BE2C (cell line): ENCODE data around the gene PEAK3.
A peak's percentile ranks its signal among the peaks of the same experiment; 100 is the strongest.

Experiments used
- DNase-seq: peaks from one replicate; pipeline ENCODE4 v3.0.0-alpha.2; 2020
- H3K27me3 ChIP-seq: fragments of 250-450 bp; sonication (Bioruptor Pico); 2 replicates; pipeline ENCODE4 v1.5.1; 2020; ENCODE audit warnings: mild to moderate bottlenecking
- H3K36me3 ChIP-seq: fragments of 250-450 bp; sonication (Bioruptor Pico); 2 replicates; pipeline ENCODE4 v1.5.1; 2020; ENCODE audit warnings: mild to moderate bottlenecking
- H3K4me1 ChIP-seq: fragments of 250-450 bp; sonication (Bioruptor Pico); 2 replicates; pipeline ENCODE4 v1.5.1; 2020
- H3K4me3 ChIP-seq: 2 replicates; pipeline ENCODE4 v1.5.1; 2011; ENCODE audit warnings: low read depth, low read length
- H3K9me3 ChIP-seq: fragments of 250-450 bp; sonication (Bioruptor Pico); 2 replicates; pipeline ENCODE4 v1.5.1; 2020
- TF ChIP-seq, protein P1 (sequence below): IDR thresholded peaks from 2 replicates; pipeline ENCODE4 v1.5.1; 2012; ENCODE audit warnings: mild to moderate bottlenecking, low read depth, low read length

Gene PEAK3

GRCh38 chr19:2305452-2306280 lies 23.7 kb upstream of the PEAK3 start:
- Histone ChIP-seq H3K27me3 (peaks cover 15% of the 10 kb centered on the region), H3K4me1 (peaks cover 4% of the 10 kb centered on the region; the same call in 1 of the 2 replicates), H3K9me3 (no peaks in the 10 kb centered on the region), H3K4me3 (no peak overlapping the region), H3K36me3 (no peaks in the 10 kb centered on the region)
- TF ChIP-seq, protein P1, sequence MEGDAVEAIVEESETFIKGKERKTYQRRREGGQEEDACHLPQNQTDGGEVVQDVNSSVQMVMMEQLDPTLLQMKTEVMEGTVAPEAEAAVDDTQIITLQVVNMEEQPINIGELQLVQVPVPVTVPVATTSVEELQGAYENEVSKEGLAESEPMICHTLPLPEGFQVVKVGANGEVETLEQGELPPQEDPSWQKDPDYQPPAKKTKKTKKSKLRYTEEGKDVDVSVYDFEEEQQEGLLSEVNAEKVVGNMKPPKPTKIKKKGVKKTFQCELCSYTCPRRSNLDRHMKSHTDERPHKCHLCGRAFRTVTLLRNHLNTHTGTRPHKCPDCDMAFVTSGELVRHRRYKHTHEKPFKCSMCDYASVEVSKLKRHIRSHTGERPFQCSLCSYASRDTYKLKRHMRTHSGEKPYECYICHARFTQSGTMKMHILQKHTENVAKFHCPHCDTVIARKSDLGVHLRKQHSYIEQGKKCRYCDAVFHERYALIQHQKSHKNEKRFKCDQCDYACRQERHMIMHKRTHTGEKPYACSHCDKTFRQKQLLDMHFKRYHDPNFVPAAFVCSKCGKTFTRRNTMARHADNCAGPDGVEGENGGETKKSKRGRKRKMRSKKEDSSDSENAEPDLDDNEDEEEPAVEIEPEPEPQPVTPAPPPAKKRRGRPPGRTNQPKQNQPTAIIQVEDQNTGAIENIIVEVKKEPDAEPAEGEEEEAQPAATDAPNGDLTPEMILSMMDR = no peak
- DNase-seq = peak; percentile 8

- peak; percentile 8 for DNase-seq
- Histone ChIP-seq H3K4me1 (no peaks in the 10 kb centered on the region), H3K9me3 (no peaks in the 10 kb centered on the region), H3K27me3 (peaks cover 13% of the 10 kb centered on the region), H3K36me3 (no peaks in the 10 kb centered on the region), H3K4me3 (no peak overlapping the region)
- TF ChIP-seq, protein P1 = no peak
Measured at GRCh38 chr19:2303211-2303798, 21.3 kb upstream of the PEAK3 start.

GRCh38 chr19:2302319-2303210 lies 20.6 kb upstream of the PEAK3 start:
- peak; percentile 12 for DNase-seq
- TF ChIP-seq, protein P1 = no peak
- H3K4me3 ChIP-seq = no peak overlapping the region
- no peaks in the 10 kb centered on the region for H3K9me3 ChIP-seq
- H3K36me3 ChIP-seq = no peaks in the 10 kb centered on the region
- no peaks in the 10 kb centered on the region for H3K4me1 ChIP-seq
- H3K27me3 ChIP-seq = peaks cover 8% of the 10 kb centered on the region

DNA sequence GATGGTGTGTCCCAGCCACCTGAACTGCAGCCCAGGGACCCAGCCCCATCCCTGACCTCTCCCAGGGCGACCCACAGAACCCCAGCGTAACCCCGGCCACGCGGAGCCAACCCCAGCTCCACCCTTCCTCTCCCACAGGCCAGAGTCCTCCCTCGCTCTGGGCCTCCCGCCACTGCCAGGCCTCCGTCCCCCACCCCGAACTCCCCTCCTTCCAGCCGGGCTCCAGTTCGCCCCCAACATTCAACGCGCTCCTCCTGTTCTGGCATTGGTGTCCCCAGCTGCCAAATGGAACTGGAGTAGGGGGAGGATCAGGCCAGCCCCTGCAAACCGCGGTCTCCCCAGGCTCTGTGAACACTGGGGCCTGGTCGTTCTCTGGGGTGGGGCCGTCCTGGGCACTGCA lies 18.6 kb upstream of the PEAK3 start:
- H3K4me1 ChIP-seq = peaks cover 3% of the 10 kb centered on the region
- no peaks in the 10 kb centered on the region for H3K36me3 ChIP-seq
- DNase-seq = no peak
- TF ChIP-seq, protein P1 = no peak
- H3K4me3 ChIP-seq = no peak overlapping the region
- H3K9me3 ChIP-seq = no peaks in the 10 kb centered on the region
- H3K27me3 ChIP-seq = peaks cover 5% of the 10 kb centered on the region; the same call in 1 of the 2 replicates

- DNase-seq = no peak
- no peaks in the 10 kb centered on the region for H3K36me3 ChIP-seq
- TF ChIP-seq, protein P1 = no peak
- H3K27me3 ChIP-seq = peaks cover 32% of the 10 kb centered on the region
- H3K9me3 ChIP-seq = no peaks in the 10 kb centered on the region
- no peak overlapping the region for H3K4me3 ChIP-seq
- peaks cover 10% of the 10 kb centered on the region for H3K4me1 ChIP-seq
Measured at GRCh38 chr19:2296141-2296540, 14.2 kb upstream of the PEAK3 start.
